Effector memory CD4-positive, alpha-beta T cell (primary cell): ENCODE data around the gene FAM222A.

Experiments used
- DNase-seq, 3 donors: peaks; one replicate each; pipeline ENCODE4 v3.0.0-alpha.2; 2020
- H3K27ac ChIP-seq: 2 replicates; pipeline ENCODE4 v1.7.0; 2013; ENCODE audit warnings: mild to moderate bottlenecking, low read length, moderate library complexity; ENCODE audit not compliant: insufficient read depth, poor library complexity, severe bottlenecking
- H3K27me3 ChIP-seq: replicated peaks from 2 replicates; pipeline ENCODE4 v1.7.0; 2013; ENCODE audit warnings: mild to moderate bottlenecking, low read length; ENCODE audit not compliant: insufficient read depth, control insufficient read depth, poor library complexity, severe bottlenecking
- H3K36me3 ChIP-seq: 2 replicates; pipeline ENCODE4 v1.7.0; 2013; ENCODE audit warnings: mild to moderate bottlenecking, low read length, moderate library complexity; ENCODE audit not compliant: control insufficient read depth, insufficient read depth
- H3K4me1 ChIP-seq: 2 replicates; pipeline ENCODE4 v1.7.0; 2013; ENCODE audit warnings: low read length, mild to moderate bottlenecking; ENCODE audit not compliant: control insufficient read depth, insufficient read depth, poor library complexity, severe bottlenecking
- H3K4me3 ChIP-seq: 2 replicates; pipeline ENCODE4 v1.7.0; 2013; ENCODE audit warnings: low read length, low read depth, mild to moderate bottlenecking; ENCODE audit not compliant: insufficient read depth, poor library complexity, severe bottlenecking
- H3K9me3 ChIP-seq: 2 replicates; pipeline ENCODE4 v1.7.0; 2013; ENCODE audit warnings: mild to moderate bottlenecking, low read length, moderate library complexity; ENCODE audit not compliant: control insufficient read depth

Gene FAM222A

DNA sequence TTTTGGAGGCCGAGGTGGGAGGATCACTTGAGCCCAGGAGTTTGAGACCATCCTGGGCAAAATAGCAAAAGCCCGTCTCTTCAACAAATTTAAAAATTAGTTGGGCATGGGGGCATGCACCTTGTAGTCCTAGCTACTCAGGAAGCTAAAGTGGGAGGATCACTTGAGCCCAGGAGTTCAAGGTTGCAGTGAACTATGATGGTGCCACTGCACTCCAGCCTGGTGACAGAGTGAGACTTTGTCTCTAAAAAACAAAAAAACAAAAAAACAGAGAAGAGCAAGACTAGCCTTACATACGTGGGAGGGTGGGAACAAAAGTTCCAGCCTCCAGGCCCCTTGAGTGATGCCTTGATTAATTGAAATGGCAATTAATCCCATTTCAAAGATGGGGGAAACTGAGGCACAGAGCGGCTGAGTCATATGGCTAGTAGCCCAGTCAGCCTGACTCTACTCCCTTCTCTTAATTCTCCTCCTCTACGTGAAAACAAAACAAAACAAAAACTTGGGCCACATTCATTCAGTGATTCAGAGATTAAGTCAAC is 3.3 kb upstream of the FAM222A start:
- no peak for DNase-seq
- Histone ChIP-seq H3K36me3 (no peaks in the 10 kb centered on the region), H3K27ac (no peak overlapping the region), H3K9me3 (no peaks in the 10 kb centered on the region), H3K27me3 (peaks cover 3% of the 10 kb centered on the region), H3K4me3 (no peak overlapping the region), H3K4me1 (peaks cover 10% of the 10 kb centered on the region)

DNA sequence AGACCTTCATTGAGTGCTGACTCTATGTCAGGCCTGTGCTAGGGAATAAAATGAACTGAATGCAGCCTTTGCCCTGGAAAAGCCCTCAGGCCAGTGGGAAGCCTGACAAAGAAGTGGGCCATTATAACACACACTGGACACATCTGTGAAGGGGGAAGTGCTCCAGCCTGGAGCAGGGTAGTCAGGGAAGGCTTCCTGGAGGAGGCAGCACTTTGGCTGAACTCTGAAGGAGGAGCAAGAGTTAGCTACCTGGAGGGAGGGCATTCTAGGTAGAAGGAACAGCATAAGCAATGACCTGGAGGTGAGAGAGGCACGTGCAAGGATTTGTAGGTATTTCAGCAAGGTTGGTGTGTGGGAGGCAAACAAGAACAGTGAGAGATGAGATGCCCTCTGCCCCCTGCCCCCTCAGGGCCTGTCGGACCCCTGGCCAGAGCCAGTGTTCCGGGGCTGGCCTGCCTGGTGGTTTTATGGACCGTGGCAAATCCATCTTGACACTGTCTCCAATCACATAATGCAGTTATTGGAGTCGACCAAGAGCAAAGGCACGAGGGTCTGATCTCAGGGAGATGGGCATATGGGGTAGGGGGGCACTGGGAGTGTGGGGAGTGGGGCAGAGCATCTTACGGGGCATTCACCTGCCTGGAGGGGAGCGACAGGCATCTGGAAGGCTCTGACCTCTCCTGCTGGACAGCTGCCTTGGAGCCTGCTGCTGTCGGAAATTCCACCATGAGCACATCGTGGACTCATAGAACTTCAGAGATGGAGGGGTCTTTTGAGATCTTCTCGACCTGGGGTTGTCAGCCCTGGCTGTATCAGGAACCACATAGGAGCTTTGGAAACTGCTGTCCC is 2.7 kb upstream of the FAM222A start:
- H3K27me3 ChIP-seq = peaks cover 6% of the 10 kb centered on the region
- no peaks in the 10 kb centered on the region for H3K9me3 ChIP-seq
- no peaks in the 10 kb centered on the region for H3K36me3 ChIP-seq
- peaks cover 10% of the 10 kb centered on the region for H3K4me1 ChIP-seq
- H3K4me3 ChIP-seq = no peak overlapping the region
- no peak for DNase-seq
- no peak overlapping the region for H3K27ac ChIP-seq

DNA sequence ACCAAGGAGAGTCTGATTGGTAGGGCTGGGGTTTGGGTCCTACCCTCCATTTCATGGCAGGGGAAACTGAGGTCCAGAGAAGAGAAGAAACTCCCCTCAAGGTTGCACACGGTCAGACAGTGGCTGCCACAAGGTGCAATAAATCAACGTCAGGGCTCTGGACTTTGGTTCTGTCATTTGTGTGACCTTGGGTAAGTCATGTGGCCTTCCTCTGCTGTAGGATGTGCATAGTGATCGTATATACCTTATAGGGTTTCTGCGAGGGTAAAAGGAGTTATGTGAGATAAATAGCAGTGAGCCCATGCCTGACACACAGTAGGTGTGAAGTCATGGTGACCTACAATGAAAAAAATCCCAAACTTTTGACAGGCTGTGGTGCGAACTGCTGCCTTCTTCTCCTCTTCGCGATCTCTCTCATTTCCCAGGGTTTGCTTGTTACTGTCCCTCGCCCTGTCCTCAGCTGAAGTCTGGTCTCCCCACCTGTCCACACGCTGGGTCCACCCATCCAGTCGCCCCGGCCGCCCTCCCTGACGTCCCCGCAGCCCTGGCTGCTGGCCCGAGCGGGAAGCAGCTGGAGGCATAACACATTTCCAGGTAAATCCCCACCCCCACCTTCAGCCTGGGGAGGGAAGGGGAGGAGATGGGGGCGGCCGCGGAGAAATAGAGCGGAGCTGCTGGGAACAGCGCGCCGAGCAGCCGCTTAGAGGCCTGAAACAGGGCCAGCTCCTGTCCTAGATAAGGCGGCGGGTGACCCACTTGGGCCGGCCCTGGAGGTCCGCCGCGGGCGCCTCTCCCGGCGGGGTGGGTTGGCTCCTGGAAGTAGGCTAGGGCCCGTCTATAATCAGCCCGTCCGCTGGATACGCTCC is 1.8 kb upstream of the FAM222A start:
- Histone ChIP-seq H3K4me3 (no peak overlapping the region), H3K9me3 (no peaks in the 10 kb centered on the region)

GRCh38 chr12:109714141-109714912 is 702 bp downstream of the FAM222A start:
- H3K36me3 ChIP-seq = no peaks in the 10 kb centered on the region
- H3K27ac ChIP-seq = peak overlapping the region; percentile 44
- peaks cover 6% of the 10 kb centered on the region for H3K27me3 ChIP-seq
- H3K4me1 ChIP-seq = peaks cover 10% of the 10 kb centered on the region
- H3K4me3 ChIP-seq = peak overlapping the region; percentile 75
- H3K9me3 ChIP-seq = no peaks in the 10 kb centered on the region
- peak; percentile 4 to 35 (median 29) for DNase-seq

More for the DNA sequence above, 1.8 kb upstream of the FAM222A start:
- Histone ChIP-seq H3K27me3 (peaks cover 6% of the 10 kb centered on the region), H3K4me1 (peaks cover 10% of the 10 kb centered on the region), H3K27ac (no peak overlapping the region), H3K36me3 (no peaks in the 10 kb centered on the region)
- DNase-seq = no peak

DNA sequence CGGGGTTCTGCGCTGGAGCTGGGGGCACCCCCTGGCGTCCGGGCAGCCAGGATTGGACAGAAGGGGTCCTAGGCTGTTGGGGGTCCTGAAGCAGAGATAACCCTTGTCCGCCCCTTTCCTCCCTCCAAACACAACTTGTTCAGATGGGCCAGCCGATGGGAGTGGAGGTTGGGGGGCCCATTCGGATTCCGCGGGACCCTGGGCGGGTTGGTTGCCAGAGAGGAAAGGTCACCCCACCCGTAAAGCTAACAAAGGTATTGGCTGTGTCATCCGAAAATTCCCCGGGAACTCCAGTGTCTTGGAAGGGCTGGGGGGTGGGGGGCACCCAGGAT is 1.3 kb downstream of the FAM222A start:
- Histone ChIP-seq H3K4me1 (peaks cover 10% of the 10 kb centered on the region), H3K9me3 (no peaks in the 10 kb centered on the region), H3K4me3 (peak overlapping the region; percentile 75), H3K27ac (no peak overlapping the region), H3K27me3 (peaks cover 6% of the 10 kb centered on the region), H3K36me3 (no peaks in the 10 kb centered on the region)
- DNase-seq = no peak

GRCh38 chr12:109715310-109716091 is 1.9 kb downstream of the FAM222A start:
- H3K9me3 ChIP-seq = no peaks in the 10 kb centered on the region
- H3K4me1 ChIP-seq = peaks cover 10% of the 10 kb centered on the region
- H3K36me3 ChIP-seq = no peaks in the 10 kb centered on the region
- DNase-seq = peak in 2 of 3 donors; percentile 6 to 9
- H3K4me3 ChIP-seq = no peak overlapping the region
- H3K27ac ChIP-seq = no peak overlapping the region
- H3K27me3 ChIP-seq = peaks cover 6% of the 10 kb centered on the region

GRCh38 chr12:109716092-109716479 is 2.5 kb downstream of the FAM222A start:
- Histone ChIP-seq H3K36me3 (no peaks in the 10 kb centered on the region), H3K4me3 (no peak overlapping the region), H3K4me1 (peaks cover 10% of the 10 kb centered on the region), H3K27ac (no peak overlapping the region), H3K27me3 (peaks cover 6% of the 10 kb centered on the region), H3K9me3 (no peaks in the 10 kb centered on the region)
- DNase-seq = no peak

DNA sequence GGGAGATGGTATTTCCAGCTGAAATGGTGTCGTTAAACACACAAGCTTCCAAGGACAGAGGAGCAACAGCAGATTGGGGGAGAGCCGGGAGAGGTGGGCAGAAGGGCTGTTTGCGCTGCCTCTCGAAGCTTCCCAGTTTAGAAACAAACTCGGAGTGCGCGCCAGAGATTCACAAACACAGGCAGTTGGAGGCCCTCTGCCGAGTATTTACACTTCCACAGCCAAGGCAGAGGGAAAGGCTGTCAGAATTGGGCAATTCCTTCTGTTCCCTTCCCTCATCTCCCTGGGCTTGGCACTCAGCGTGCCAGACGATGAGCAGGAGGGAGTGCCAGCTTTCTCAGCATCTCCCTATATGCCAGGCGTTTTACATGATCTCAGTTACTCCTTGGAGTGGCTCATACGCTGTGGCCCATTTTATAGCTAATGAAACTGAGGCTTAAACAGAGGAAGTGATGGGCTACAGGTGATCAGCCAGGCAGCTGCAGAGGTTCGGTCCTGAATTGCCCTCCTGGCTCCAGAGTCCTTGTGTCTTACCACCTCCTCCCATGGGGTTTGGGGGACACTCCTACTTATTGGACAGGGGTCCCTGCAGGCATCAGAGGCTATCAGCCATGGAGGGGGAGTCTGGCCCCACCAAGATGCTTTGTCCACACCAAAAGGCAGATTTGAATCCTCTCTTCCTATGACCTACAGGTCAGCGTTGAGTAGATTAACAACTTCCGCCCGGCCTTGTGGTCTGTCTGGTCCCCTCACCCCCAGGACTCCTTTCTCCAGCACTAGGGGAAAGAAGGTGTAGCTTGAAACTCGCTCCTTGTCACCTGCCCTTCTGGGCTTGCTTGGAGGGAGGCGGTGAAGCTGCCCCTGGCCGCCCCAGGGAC is 3.1 kb downstream of the FAM222A start:
- H3K27me3 ChIP-seq = peaks cover 6% of the 10 kb centered on the region

More for the DNA sequence above, 3.1 kb downstream of the FAM222A start:
- DNase-seq = no peak
- peaks cover 10% of the 10 kb centered on the region for H3K4me1 ChIP-seq
- no peaks in the 10 kb centered on the region for H3K36me3 ChIP-seq
- no peak overlapping the region for H3K4me3 ChIP-seq
- no peak overlapping the region for H3K27ac ChIP-seq
- H3K9me3 ChIP-seq = no peaks in the 10 kb centered on the region
